A549 (cell line): ENCODE results near the gene TBC1D19.
A peak's percentile ranks its signal among the peaks of the same experiment; 100 is the strongest.

Experiments
- CHD4 ChIP-seq: fragments of 200-600 bp; sonication (generic); IDR thresholded peaks from 2 replicates; pipeline ENCODE4 v1.6.1; 2016; ENCODE audit warnings: antibody characterized with exemption, mild to moderate bottlenecking, borderline replicate concordance
- CTCF ChIP-seq: fragments of >200 bp; sonication (Bioruptor Twin); formaldehyde crosslinking; IDR thresholded peaks from 3 replicates; pipeline ENCODE4 v1.5.1; 2016
- E2F6 ChIP-seq: IDR thresholded peaks from 2 replicates; pipeline ENCODE4 v1.6.1; 2012; ENCODE audit warnings: low read depth, borderline replicate concordance
- EHMT2 ChIP-seq: fragments of 200-600 bp; sonication (generic); IDR thresholded peaks from 2 replicates; pipeline ENCODE4 v1.6.1; 2016; ENCODE audit warnings: antibody characterized with exemption, low read depth, mild to moderate bottlenecking, moderate library complexity
- EP300 ChIP-seq, 2 experiments: fragments of >200 bp; sonication (Bioruptor Twin); formaldehyde crosslinking; IDR thresholded peaks; 2 replicates in 1 of 2; 3 replicates in 1 of 2; pipeline ENCODE4 v1.6.1; 2016 to 2017
- HDAC2 ChIP-seq: fragments of 200-600 bp; sonication (generic); IDR thresholded peaks from 2 replicates; pipeline ENCODE4 v1.6.1; 2016
- MAX ChIP-seq: IDR thresholded peaks from 2 replicates; pipeline ENCODE4 v1.6.1; 2012
- POLR2A ChIP-seq: IDR thresholded peaks from 2 replicates; pipeline ENCODE4 v1.6.1; 2012; ENCODE audit warnings: mild to moderate bottlenecking, low read length
- POLR2AphosphoS2 ChIP-seq: conservative IDR thresholded peaks from 2 replicates; pipeline ENCODE4 v1.6.1; 2012; ENCODE audit warnings: low read length, improper control_type of control experiment, inconsistent platforms
- RAD21 ChIP-seq, 2 experiments: fragments of >200 bp in 1 of 2; sonication (Bioruptor Twin) in 1 of 2; formaldehyde crosslinking in 1 of 2; IDR thresholded peaks in 1 of 2; conservative IDR thresholded peaks in 1 of 2; 2 replicates in 1 of 2; 3 replicates in 1 of 2; pipeline ENCODE4 v1.6.1; 2012 to 2018; ENCODE audit warnings: inconsistent platforms in 1 of 2
- RCOR1 ChIP-seq: fragments of 150-350 bp; IDR thresholded peaks from 2 replicates; pipeline ENCODE4 v1.6.1; 2014; ENCODE audit warnings: antibody characterized with exemption, low read length, low read depth
- SMC3 ChIP-seq: fragments of >200 bp; sonication (Bioruptor Twin); formaldehyde crosslinking; IDR thresholded peaks from 3 replicates; pipeline ENCODE4 v1.6.1; 2018; ENCODE audit warnings: inconsistent platforms
- ZNF302 ChIP-seq: fragments of 250-450 bp; sonication (Bioruptor Pico); IDR thresholded peaks from 2 replicates; pipeline ENCODE4 v1.9.0; 2021; ENCODE audit warnings: inconsistent platforms, mild to moderate bottlenecking, moderate library complexity

- no peak for TF ChIP-seq CTCF
- TF ChIP-seq MAX: no peak
- no peak for TF ChIP-seq EHMT2
- no peak for TF ChIP-seq EP300 (IDR thresholded peaks at IDR 0.05)
- TF ChIP-seq RAD21 (conservative IDR thresholded peaks at IDR 0.05 in 1 of 2, IDR thresholded peaks at IDR 0.05 in 1 of 2): no peak
- no peak for TF ChIP-seq ZNF302 (CRISPR knock-in tag)
- no peak for TF ChIP-seq SMC3
- no peak for TF ChIP-seq POLR2A
- 0 out of 2 replicates have a peak, but pooled peaks have one; percentile 17 for TF ChIP-seq E2F6
- TF ChIP-seq HDAC2: no peak
- no peak for TF ChIP-seq CHD4
- TF ChIP-seq POLR2AphosphoS2: no peak
- TF ChIP-seq RCOR1: no peak
Measured at GRCh38 chr4:26583538-26583864, 383 bp upstream of the TBC1D19 start.
